ENCODE data around the gene SUSD1.
"Not testable (repeated sequence)": the region's sequence is repeated elsewhere in the genome, so short reads cannot be mapped to it uniquely, and the experiment has no call there.

Gene SUSD1

DNA sequence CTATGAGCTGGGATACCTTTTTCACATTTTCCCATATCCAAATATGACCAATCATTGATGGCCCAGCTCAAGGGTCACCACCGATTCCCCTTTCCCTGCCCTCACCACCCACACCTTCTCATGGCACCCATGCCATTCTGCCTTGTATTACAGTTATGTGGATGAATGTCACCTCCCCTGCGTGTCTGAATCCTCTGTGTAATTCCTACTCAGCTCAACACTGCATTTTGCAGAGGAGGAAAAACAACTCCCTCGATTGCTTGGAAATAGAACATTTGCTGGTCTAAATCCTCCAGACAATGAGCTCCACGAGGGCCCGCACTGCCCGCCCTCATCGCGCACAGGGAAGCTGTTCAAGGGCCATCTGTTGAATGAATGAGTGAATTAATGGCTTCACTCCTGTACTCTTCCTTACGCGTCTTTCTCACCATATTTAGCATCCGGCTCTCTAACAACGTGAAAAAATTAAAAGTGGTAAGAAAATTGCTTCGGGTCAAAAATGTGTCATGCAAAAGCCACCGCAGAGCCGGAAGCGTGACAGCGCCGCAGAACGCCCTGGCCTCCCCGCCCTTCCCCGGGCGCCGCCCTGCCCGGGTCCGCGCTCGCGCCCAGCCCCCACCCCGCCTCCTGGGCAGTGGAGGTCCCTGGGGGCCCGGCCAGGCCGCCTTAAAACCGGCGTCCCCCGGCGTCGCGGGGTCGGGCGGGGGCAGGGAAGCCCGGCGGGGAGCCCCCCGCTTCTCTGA lies 704 bp downstream of the SUSD1 start:
- peak overlapping the region; percentile 63 for H3K4me3 ChIP-seq (ENCODE audit: low read depth, low read length)

DNA sequence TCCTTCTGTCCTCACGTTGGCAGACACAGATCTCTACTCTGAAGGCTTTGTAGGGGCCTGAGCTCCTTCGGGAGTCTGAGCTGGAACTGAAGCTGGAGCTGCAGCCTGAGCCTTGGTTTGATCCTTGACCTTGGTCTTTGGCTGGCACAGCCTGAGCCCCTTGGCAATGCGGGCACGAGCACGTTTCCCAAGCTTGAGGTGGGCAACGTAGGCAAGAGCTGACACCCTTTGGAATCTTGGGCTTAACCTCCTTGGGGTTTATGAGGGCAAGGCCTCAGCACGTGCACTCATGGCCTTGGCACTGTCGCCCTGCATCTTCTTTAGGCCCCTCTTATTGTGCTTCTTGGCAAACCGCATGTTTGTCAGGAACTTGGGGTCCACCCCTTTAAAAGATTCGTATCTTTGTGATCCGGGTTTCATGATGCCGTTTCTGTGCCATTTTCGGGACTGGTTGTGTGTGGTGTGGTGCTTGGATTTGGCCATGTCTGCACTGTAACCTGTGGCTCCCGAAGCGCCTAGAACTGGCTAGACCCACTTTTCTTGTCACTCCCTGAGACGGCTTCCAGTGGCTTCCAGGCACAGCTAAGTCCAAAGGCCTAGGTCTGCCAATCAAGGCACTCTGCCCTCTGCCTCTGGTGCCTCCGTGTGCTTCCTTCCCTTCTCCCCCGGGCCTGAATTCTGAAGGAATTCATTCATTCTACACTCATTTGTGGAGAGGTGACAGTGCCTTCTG lies 1.4 kb downstream of the SUSD1 start:
- no peak overlapping the region for H3K4me3 ChIP-seq (ENCODE audit: low read depth, low read length)

DNA sequence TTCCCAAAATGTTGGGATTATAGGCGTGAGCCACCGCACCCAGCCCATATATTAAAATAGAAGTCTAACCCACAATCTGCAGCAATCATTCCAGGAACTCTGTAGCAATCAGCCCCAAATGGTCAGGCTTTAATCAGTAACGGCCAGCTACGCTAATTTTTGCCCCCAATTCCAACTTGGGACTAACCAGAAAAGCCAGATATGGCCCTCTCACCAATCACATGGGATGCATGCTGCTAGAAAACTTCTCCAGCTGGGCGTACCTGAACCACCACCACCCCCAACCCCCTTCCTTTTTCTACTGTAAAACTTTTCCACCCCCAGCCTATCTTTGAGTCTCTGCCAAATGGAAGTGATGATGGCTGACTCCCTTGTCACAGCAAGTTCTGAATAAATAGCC lies 4.1 kb downstream of the SUSD1 start:
- H3K4me3 ChIP-seq (ENCODE audit: low read depth, low read length): no peak overlapping the region

DNA sequence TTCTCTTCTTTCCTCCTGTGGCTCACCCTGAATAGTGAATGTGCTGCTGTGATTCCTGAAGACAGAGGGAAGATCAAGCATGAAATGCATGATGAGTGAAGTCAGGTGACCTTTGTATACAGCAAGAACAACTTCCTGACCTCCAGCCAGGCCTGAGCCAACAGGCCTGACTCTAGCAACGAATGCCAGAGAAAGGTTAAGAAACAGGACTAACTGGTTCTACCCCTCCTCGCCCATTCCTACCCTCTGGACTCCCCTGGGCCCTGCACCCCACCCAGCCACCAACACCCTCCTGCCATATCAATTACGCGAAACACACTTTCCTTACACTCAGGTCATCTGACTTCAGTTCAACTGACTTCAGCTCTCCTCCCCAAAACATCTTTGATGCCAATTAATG lies 4.9 kb downstream of the SUSD1 start:
- H3K4me3 ChIP-seq (ENCODE audit: low read depth, low read length): no peak overlapping the region

GRCh38 chr9:112169368-112169767 lies 5.7 kb downstream of the SUSD1 start:
- H3K4me3 ChIP-seq (ENCODE audit: low read depth, low read length): no peak overlapping the region

DNA sequence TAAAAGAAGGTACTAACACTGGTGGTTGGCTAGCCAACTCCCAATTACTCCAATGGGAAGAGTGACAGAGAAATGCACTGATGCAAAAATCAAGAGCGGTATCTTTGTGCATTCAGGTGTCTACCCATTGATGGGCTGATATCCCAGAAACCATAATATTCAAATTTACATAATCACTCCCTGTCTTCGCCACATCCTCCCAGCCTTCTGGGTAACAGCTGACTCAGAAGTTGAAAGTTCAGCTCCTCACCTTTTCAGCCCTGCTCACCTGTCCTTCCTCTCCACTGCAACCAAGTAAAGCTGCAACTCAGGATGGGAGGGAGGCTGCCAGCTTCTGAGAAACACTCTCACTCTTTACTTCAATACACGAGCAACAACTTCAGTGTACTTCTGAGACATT lies 6.9 kb downstream of the SUSD1 start:
- no peak overlapping the region for H3K4me3 ChIP-seq (ENCODE audit: low read depth, low read length)

- H3K4me3 ChIP-seq (ENCODE audit: low read depth, low read length): no peak overlapping the region
Observed at GRCh38 chr9:112166176-112167140, 8.6 kb downstream of the SUSD1 start.

DNA sequence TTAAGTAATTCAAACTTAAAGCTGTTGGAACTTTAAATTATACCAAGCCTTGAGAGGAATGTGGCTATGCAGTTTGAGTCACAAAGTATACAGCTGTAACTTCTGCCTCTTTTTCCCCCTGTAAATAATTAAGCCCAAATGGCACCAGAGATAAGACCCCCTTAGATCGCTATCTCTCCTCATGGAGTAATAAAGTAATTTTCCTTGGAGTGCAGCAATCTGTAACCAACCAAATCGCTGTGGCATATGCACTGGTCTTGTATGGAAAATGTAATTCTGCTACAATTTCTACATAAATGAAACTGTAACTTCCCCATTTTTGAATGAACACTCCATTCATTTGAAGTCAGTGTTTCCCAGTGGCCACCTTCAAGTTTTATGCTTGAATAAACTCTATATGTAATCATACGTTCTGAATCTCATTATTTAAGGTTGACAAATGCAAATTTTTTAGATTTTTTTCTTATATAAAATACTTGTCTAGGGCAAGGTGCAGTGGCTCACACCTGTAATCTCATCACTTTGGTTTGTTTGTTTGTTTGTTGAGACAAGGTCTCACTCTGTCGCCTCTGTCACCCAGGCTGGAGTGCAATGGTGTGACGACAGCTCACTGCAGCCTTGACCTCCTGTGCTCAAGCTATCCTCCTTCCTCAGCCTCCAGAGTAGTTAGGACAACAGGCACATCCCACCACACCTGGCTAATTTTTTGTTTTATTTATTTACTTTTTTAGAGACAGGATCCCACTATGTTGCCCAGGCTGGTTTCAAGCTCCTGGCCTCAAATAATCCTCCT lies 12.3 kb downstream of the SUSD1 start:
- H3K4me3 ChIP-seq (ENCODE audit: low read depth, low read length): no peak overlapping the region

DNA sequence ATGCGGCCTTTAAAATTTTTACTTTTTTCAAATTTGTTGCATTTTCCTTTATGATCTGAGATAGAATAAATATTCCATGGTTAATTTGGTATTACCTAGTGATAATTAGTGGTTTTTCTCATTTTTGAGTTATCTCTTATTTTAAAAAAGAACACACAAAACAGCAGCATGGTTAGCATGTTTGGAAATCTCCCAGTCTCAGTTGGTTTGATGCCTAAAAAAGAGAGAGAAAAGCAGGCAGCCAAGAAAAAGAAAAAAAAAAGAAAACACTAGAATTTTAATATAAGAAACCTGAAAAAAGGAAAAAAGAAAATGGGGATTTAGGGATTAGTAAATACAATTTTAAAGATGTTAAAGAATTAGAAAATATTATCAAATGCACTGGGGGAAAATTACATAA lies 15.3 kb downstream of the SUSD1 start:
- H3K4me3 ChIP-seq (ENCODE audit: low read depth, low read length): no peak overlapping the region

DNA sequence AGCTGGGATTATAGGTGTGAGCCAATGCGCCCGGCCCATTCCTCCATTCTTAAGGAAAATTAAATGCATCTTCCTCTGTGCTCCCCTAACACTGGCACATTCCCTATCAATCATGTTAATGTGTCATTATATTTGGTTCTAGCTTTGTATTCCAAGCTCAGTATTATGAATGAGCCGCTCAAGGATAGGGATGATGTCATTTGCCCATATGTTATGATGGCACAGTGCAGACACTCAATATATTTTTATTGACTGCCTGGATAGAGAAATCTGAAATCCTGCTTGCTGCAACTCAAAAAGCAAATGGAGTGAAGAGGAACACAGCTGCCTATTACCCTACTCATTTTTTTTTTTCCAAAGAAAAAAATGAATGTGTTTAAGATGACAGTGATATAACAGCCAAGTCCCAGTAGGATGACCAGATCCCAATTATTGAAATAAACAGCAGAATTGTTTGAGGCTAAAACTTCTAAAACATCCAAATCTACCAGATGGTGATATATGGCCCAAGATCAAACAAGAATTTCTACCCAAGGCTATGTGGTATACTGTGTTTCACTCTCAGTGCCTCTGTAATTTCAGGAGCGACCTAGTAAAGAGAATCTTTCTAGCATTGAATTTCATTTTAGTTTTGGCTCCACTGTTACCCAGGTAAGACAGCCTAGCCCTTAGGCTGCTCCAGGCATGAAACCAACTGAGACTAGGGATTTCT lies 16.3 kb downstream of the SUSD1 start:
- H3K4me3 ChIP-seq (ENCODE audit: low read depth, low read length): no peak overlapping the region

DNA sequence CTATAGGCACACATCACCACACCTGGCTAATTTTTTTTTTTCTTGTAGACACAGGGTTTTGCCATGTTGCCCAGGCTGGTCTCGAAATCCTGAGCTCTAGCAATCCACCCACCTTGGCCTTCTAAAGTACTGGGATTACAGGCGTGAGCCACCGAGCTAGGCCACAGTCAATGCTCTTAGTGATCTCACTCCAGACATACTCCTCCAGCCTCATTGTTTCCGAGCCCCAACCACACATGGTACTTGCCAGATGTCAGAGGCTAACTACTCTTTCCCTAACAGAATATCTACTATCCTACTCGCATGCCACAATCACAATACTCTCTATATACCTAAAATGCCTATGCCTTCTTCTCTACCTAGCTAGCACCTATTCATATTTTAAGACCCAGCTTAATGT lies 17.1 kb downstream of the SUSD1 start:
- no peak overlapping the region for H3K4me3 ChIP-seq (ENCODE audit: low read depth, low read length)

- H3K4me3 ChIP-seq (ENCODE audit: low read depth, low read length): no peak overlapping the region
Observed at GRCh38 chr9:112157087-112157486, 18.0 kb downstream of the SUSD1 start.

DNA sequence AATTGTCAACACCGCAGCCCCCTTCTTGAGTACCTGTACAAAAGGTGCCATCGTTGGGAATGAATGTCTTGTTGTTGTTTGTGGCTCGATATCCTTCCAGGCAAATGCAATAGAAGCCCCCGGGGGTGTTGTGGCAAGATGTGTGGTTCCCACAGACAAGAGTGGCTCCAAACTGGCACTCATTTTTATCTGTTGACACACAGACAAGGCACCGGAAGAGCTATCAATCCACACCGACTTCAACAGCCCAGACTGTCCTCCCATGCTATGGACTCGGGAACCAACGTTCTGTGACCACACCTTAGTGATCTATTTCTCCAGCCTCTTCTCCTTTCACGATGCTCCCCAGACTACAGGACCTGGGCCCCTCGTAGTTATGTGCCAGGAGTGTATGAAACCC lies 25.9 kb downstream of the SUSD1 start:
- H3K4me3 ChIP-seq (ENCODE audit: low read depth, low read length): no peak overlapping the region

- no peak overlapping the region for H3K4me3 ChIP-seq (ENCODE audit: low read depth, low read length)
Observed at GRCh38 chr9:112145886-112146285, 29.2 kb downstream of the SUSD1 start.

- H3K4me3 ChIP-seq (ENCODE audit: low read depth, low read length): no peak overlapping the region
Observed at GRCh38 chr9:112144807-112145206, 30.3 kb downstream of the SUSD1 start.

DNA sequence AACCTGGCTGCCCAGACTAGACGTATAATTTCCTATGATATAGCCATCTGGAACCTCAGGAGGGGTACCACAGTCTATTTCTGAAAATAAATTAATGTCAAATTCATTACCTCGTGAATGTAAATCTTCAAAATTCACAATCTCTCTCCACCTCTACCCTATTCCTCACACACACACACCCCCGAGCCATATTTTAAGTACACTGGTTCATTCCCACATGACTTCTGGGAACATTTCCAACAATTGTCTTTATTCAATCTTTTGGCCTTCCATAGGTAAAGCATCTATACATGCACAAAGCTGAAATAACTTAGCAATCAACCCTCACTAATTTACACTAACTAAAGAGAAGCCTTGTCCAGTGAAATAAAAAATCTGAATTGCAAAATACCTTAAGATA lies 32.7 kb downstream of the SUSD1 start:
- H3K4me3 ChIP-seq (ENCODE audit: low read depth, low read length): no peak overlapping the region

DNA sequence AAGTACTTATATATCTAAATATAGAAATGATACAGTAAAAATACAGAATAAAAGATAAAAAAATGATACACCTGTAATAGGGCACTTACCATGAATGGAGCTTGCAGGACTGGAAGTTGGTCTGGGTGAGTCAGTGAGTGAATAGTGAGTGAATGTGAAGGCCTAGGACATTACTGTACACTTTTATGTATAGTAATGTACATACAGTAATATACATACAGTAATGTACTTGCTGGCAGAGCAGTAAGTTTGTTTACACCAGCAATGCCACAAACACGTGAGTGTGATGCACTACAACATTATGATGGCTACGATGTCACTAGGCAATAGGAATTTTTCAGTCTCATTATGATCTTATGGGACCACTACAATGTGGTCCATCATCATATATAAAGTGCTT lies 34.2 kb downstream of the SUSD1 start:
- H3K4me3 ChIP-seq (ENCODE audit: low read depth, low read length): no peak overlapping the region

DNA sequence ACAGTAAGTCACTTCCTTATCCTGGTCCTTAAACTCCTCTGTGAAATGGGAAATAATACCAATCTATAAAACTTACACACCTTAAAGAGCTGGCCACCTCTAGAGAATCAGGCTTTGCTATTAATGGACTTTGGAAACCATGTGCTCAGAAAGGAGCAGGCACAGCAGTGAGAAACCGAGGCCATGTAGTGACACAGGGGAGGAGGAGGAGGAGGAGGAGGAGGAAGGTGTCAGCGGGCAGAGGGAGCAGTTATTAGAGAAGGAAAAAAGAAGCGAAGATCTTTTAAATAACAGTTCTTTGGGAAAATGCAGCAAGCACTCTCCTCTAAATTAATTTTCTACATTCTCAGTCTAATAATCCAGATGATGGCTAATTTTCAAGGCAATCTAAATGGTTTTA lies 38.0 kb downstream of the SUSD1 start:
- H3K4me3 ChIP-seq (ENCODE audit: low read depth, low read length): no peak overlapping the region

DNA sequence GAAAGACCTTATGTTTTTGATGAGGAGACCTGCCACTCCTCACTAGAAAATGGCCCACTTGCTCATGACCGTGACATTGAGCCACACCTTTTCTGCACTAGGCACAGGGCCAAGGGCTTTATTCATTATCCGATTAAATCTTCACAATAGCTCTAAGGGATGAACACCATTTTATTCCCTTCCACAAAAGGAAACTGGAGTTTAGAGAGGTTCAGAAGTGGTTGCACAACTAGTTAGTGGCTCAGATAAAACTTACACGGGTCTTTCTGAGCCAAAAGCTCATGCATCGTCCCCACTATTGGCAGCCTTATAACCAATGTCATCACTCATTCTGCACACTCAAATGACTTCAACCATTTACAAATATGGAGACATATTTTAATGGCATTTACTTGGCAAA lies 39.4 kb downstream of the SUSD1 start:
- H3K4me3 ChIP-seq (ENCODE audit: low read depth, low read length): no peak overlapping the region

DNA sequence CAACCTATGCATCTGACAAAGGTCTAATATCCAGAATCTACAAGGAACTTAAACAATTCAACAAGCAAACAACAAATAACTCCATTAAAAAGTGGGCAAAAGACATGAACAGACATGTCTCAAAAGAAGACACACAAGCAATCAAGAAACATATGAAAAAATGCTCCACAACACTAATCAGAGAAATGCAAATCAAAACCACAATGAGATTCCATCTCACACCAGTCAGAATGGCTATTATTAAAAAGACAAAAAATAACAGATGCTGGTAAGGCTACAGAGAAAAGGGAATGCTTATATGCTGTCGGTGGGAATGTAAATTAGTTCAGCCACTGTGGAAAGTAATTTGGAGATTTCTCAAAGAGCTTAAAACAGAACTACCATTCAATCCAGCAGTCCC lies 41.3 kb downstream of the SUSD1 start:
- not testable (repeated sequence) for H3K4me3 ChIP-seq (ENCODE audit: low read depth, low read length)

Measured in iPS-11a (cell line).